SK-N-SH (cell line): Measurements from ENCODE around the gene NTPCR.

Experiments used
- FOSL2 ChIP-seq: IDR thresholded peaks from 2 replicates; pipeline ENCODE4 v1.4.0; 2012; ENCODE audit warnings: low read depth, mild to moderate bottlenecking, moderate library complexity, borderline replicate concordance
- GABPA ChIP-seq: IDR thresholded peaks from 2 replicates; pipeline ENCODE4 v1.4.0; 2012; ENCODE audit warnings: low read depth, mild to moderate bottlenecking
- JUND ChIP-seq: IDR thresholded peaks from 2 replicates; pipeline ENCODE4 v1.4.0; 2012
- YY1 ChIP-seq: IDR thresholded peaks from 2 replicates; pipeline ENCODE4 v1.4.0; 2012; ENCODE audit warnings: low read depth, mild to moderate bottlenecking
- TF ChIP-seq, protein P1 (sequence below): fragments of 200-600 bp; sonication (generic); IDR thresholded peaks from 2 replicates; pipeline ENCODE4 v1.6.1; 2017; ENCODE audit warnings: antibody characterized with exemption, mild to moderate bottlenecking, moderate library complexity

DNA sequence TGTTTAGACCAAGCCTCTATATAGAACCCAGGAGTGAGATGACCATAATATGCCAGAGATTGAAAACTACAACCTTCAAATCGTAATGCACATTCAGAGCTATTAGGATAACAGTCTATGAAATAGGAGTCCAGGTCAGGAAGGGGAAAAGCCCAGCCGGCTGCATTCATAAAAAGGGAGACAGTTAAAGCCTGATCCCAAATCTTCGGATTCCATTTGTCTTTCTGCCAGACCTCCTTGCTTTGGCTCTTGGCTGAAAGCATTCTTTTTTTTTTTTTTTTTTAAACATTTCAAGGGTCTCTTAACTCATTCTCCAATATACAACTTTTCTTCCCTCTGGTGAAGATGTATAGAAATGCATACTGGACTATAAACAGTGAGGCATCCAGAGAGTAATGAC, 81.1 kb downstream of the NTPCR start:
- TF ChIP-seq GABPA (no peak), JUND (no peak), YY1 (no peak), FOSL2 (no peak)
- TF ChIP-seq, protein P1, sequence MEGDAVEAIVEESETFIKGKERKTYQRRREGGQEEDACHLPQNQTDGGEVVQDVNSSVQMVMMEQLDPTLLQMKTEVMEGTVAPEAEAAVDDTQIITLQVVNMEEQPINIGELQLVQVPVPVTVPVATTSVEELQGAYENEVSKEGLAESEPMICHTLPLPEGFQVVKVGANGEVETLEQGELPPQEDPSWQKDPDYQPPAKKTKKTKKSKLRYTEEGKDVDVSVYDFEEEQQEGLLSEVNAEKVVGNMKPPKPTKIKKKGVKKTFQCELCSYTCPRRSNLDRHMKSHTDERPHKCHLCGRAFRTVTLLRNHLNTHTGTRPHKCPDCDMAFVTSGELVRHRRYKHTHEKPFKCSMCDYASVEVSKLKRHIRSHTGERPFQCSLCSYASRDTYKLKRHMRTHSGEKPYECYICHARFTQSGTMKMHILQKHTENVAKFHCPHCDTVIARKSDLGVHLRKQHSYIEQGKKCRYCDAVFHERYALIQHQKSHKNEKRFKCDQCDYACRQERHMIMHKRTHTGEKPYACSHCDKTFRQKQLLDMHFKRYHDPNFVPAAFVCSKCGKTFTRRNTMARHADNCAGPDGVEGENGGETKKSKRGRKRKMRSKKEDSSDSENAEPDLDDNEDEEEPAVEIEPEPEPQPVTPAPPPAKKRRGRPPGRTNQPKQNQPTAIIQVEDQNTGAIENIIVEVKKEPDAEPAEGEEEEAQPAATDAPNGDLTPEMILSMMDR: no peak
